A549 (cell line): ENCODE results near the gene OPRL1.

Experiments used
- TF ChIP-seq, protein P1 (sequence below): fragments of 200-600 bp; sonication (generic); IDR thresholded peaks from 2 replicates; pipeline ENCODE4 v1.6.1; 2016; ENCODE audit warnings: antibody characterized with exemption, mild to moderate bottlenecking, moderate library complexity
- TF ChIP-seq, protein P2 (sequence below): fragments of >200 bp; sonication (Bioruptor Twin); formaldehyde crosslinking; IDR thresholded peaks from 3 replicates; pipeline ENCODE4 v1.5.1; 2016

DNA sequence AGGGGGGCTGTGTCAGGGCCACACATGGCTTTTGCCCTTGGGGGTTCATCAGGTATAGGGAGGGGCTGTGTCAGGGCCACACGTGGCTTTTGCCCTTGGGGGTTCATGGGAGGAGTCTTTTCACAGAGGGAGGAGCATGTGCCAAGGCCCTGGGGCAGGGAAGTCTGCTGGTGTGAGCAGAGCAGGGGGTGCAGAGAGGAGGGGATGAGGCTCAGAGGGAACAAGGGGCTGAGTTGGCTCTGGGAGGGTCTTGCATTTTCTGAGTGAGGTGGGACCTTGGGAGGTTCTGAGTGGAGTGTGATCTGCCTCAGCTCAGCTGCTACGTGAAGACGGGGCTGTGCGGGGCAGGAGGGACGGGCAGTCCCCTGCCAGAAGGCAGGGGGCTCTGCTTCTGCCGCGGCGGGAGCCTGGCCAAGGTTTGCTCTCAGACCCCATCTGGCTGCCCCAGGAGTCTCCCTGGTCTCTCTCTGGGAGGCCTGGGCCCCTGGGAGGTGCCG lies 24.4 kb upstream of the OPRL1 start:
- TF ChIP-seq, protein P1, sequence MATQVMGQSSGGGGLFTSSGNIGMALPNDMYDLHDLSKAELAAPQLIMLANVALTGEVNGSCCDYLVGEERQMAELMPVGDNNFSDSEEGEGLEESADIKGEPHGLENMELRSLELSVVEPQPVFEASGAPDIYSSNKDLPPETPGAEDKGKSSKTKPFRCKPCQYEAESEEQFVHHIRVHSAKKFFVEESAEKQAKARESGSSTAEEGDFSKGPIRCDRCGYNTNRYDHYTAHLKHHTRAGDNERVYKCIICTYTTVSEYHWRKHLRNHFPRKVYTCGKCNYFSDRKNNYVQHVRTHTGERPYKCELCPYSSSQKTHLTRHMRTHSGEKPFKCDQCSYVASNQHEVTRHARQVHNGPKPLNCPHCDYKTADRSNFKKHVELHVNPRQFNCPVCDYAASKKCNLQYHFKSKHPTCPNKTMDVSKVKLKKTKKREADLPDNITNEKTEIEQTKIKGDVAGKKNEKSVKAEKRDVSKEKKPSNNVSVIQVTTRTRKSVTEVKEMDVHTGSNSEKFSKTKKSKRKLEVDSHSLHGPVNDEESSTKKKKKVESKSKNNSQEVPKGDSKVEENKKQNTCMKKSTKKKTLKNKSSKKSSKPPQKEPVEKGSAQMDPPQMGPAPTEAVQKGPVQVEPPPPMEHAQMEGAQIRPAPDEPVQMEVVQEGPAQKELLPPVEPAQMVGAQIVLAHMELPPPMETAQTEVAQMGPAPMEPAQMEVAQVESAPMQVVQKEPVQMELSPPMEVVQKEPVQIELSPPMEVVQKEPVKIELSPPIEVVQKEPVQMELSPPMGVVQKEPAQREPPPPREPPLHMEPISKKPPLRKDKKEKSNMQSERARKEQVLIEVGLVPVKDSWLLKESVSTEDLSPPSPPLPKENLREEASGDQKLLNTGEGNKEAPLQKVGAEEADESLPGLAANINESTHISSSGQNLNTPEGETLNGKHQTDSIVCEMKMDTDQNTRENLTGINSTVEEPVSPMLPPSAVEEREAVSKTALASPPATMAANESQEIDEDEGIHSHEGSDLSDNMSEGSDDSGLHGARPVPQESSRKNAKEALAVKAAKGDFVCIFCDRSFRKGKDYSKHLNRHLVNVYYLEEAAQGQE = no peak
- TF ChIP-seq, protein P2, sequence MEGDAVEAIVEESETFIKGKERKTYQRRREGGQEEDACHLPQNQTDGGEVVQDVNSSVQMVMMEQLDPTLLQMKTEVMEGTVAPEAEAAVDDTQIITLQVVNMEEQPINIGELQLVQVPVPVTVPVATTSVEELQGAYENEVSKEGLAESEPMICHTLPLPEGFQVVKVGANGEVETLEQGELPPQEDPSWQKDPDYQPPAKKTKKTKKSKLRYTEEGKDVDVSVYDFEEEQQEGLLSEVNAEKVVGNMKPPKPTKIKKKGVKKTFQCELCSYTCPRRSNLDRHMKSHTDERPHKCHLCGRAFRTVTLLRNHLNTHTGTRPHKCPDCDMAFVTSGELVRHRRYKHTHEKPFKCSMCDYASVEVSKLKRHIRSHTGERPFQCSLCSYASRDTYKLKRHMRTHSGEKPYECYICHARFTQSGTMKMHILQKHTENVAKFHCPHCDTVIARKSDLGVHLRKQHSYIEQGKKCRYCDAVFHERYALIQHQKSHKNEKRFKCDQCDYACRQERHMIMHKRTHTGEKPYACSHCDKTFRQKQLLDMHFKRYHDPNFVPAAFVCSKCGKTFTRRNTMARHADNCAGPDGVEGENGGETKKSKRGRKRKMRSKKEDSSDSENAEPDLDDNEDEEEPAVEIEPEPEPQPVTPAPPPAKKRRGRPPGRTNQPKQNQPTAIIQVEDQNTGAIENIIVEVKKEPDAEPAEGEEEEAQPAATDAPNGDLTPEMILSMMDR = no peak
